Upper lobe of right lung (tissue), 1 donor: ENCODE results near the gene CEP120. TPM values are rescaled to one million over a fixed set of nuclear protein-coding genes. Genes with fewer than 3 reads are reported as not detected.

Experiments
- ATAC-seq: fragments of 200-7000 bp; cut with Tn5 transposase; one replicate; pipeline ENCODE4 v1.9.1; 2020; ENCODE audit warnings: mild to moderate bottlenecking, moderate library complexity
- DNase-seq: peaks from one replicate; pipeline ENCODE4 v3.0.0-alpha.2; 2020
- H3K27ac ChIP-seq: fragments of 200-600 bp; one replicate; pipeline ENCODE4 v1.8.0; 2022
- H3K27me3 ChIP-seq: fragments of 200-600 bp; one replicate; pipeline ENCODE4 v1.8.0; 2022; ENCODE audit warnings: mild to moderate bottlenecking
- H3K36me3 ChIP-seq: fragments of 200-600 bp; one replicate; pipeline ENCODE4 v1.8.0; 2022
- H3K4me1 ChIP-seq: fragments of 200-600 bp; one replicate; pipeline ENCODE4 v1.8.0; 2022
- H3K4me3 ChIP-seq: fragments of 200-600 bp; one replicate; pipeline ENCODE4 v1.8.0; 2022; ENCODE audit warnings: mild to moderate bottlenecking
- H3K9me3 ChIP-seq: fragments of 200-600 bp; one replicate; pipeline ENCODE4 v1.8.0; 2022
- CTCF ChIP-seq: fragments of 200-600 bp; IDR thresholded peaks from one replicate; pipeline ENCODE4 v1.8.0; 2022; ENCODE audit warnings: antibody characterized with exemption
- intact Hi-C: fragments of 100-400 bp; cut with DNase I; formaldehyde crosslinking; loops from one replicate; pipeline ENCODE4 v1.11.0; 2022
- total RNA-seq: library from RNA; stranded (reverse); fragmentation: NEBNext Ultra II Directional; extraction: Animal tissue kit (Norgen Biotek cat#: 25700); gene quantifications from one replicate; pipeline ENCODE4 v1.2.1, GENCODE V29; 2021
- donor health status: DM: no; HTN: yes; CAD: no; lungs with severe emphysema.

CEP120 gene
- total RNA-seq, 1 donor from 2014 or later = 19.5 TPM

- no peak for TF ChIP-seq CTCF
- H3K27ac ChIP-seq = no peak overlapping the region
- H3K27me3 ChIP-seq = no peaks in the 10 kb centered on the region
- no peaks in the 10 kb centered on the region for H3K36me3 ChIP-seq
- H3K4me3 ChIP-seq = no peak overlapping the region
- H3K9me3 ChIP-seq = no peaks in the 10 kb centered on the region
- DNase-seq (no peak), ATAC-seq (no peak)
- no peaks in the 10 kb centered on the region for H3K4me1 ChIP-seq
- intact Hi-C loops = no loop called here
These were observed 122.9 kb downstream of the CEP120 start for GRCh38 chr5:123300266-123300665.

- intact Hi-C loops = no loop called here
- Histone ChIP-seq H3K4me1 (no peaks in the 10 kb centered on the region), H3K36me3 (no peaks in the 10 kb centered on the region), H3K9me3 (no peaks in the 10 kb centered on the region), H3K27ac (no peak overlapping the region), H3K4me3 (no peak overlapping the region), H3K27me3 (no peaks in the 10 kb centered on the region)
- DNase-seq (no peak), ATAC-seq (no peak)
- no peak for TF ChIP-seq CTCF
These were observed 124.1 kb downstream of the CEP120 start for GRCh38 chr5:123299136-123299535.

- ATAC-seq (no peak), DNase-seq (no peak)
- H3K27ac ChIP-seq = no peak overlapping the region
- TF ChIP-seq CTCF = no peak
- no peaks in the 10 kb centered on the region for H3K36me3 ChIP-seq
- no peaks in the 10 kb centered on the region for H3K27me3 ChIP-seq
- no peaks in the 10 kb centered on the region for H3K4me1 ChIP-seq
- no peak overlapping the region for H3K4me3 ChIP-seq
- intact Hi-C loops = no loop called here
- no peaks in the 10 kb centered on the region for H3K9me3 ChIP-seq
These were observed 124.7 kb downstream of the CEP120 start for GRCh38 chr5:123298335-123299030.

- no peak for ATAC-seq
- intact Hi-C loops = no loop called here
- Histone ChIP-seq H3K4me1 (no peaks in the 10 kb centered on the region), H3K36me3 (no peaks in the 10 kb centered on the region), H3K9me3 (no peaks in the 10 kb centered on the region), H3K27me3 (no peaks in the 10 kb centered on the region), H3K4me3 (no peak overlapping the region), H3K27ac (no peak overlapping the region)
- no peak for TF ChIP-seq CTCF
- DNase-seq = no peak
These were observed 125.3 kb downstream of the CEP120 start for GRCh38 chr5:123297866-123298265.

- DNase-seq (no peak), ATAC-seq (no peak)
- H3K4me3 ChIP-seq = no peak overlapping the region
- no peaks in the 10 kb centered on the region for H3K36me3 ChIP-seq
- intact Hi-C loops = no loop called here
- H3K27ac ChIP-seq = no peak overlapping the region
- H3K4me1 ChIP-seq = no peaks in the 10 kb centered on the region
- no peaks in the 10 kb centered on the region for H3K27me3 ChIP-seq
- TF ChIP-seq CTCF = no peak
- H3K9me3 ChIP-seq = no peaks in the 10 kb centered on the region
These were observed 125.9 kb downstream of the CEP120 start for GRCh38 chr5:123297198-123297831.

Other genes with a start within 250 kb of the CEP120 start
- gene CSNK1G3, start 88.8 kb upstream of the CEP120 start, total RNA-seq = 42.0 TPM